H1 (cell line): ENCODE data around the gene TRIM5. TPM values are rescaled to one million over a fixed set of nuclear protein-coding genes. Genes with fewer than 3 reads are reported as not detected.

ENCODE experiments used
- CTCF ChIA-PET: fragments of 300-600 bp; sonication (Branson Sonifier 250); formaldehyde crosslinking; loops from one replicate; lab custom pipeline; 2021; ENCODE audit not compliant: partially characterized antibody; lab: Charles Lee
- POLR2A ChIA-PET: fragments of 300-600 bp; sonication (Branson Sonifier 250); formaldehyde crosslinking; loops from one replicate; lab custom pipeline; 2021; ENCODE audit warnings: inconsistent platforms; ENCODE audit not compliant: partially characterized antibody; lab: Charles Lee
- DNase-seq, 2 experiments: peaks; one replicate each; pipeline versions ENCODE4 v3.0.0 to v3.0.0-alpha.2; 2010 to 2022; ENCODE audit warnings: low spot score in 2 of 2, low read depth in 1 of 2, mixed read lengths in 1 of 2
- FAIRE-seq: peaks from 2 replicates; lab custom pipeline; 2011; peaks lifted over from hg19 to GRCh38; lab: Jason Lieb, UNC
- H2AFZ ChIP-seq: 2 replicates; pipeline ENCODE4 v1.8.1; 2012; ENCODE audit warnings: low read length, inconsistent platforms
- H2AK5ac ChIP-seq: 2 replicates; pipeline ENCODE4 v1.6.1; 2013; ENCODE audit warnings: low read depth, low read length
- H2BK120ac ChIP-seq: replicated peaks from 2 replicates; pipeline ENCODE3; 2013; ENCODE audit warnings: low read depth, low read length, inconsistent platforms
- H2BK12ac ChIP-seq: 2 replicates; pipeline ENCODE4 v1.6.1; 2013; ENCODE audit warnings: low read depth, low read length
- H2BK15ac ChIP-seq: 2 replicates; pipeline ENCODE4 v1.6.1; 2013; ENCODE audit warnings: low read length
- H2BK20ac ChIP-seq: 2 replicates; pipeline ENCODE4 v1.6.1; 2013; ENCODE audit warnings: low read length
- H2BK5ac ChIP-seq: 2 replicates; pipeline ENCODE4 v1.6.1; 2013; ENCODE audit warnings: low read depth, low read length
- H3K14ac ChIP-seq: 2 replicates; pipeline ENCODE4 v1.6.1; 2013; ENCODE audit warnings: inconsistent platforms; ENCODE audit not compliant: insufficient read length
- H3K18ac ChIP-seq: 2 replicates; pipeline ENCODE4 v1.6.1; 2013; ENCODE audit warnings: low read length; ENCODE audit errors: extremely low read depth
- H3K23ac ChIP-seq: 2 replicates; pipeline ENCODE4 v1.6.1; 2013; ENCODE audit warnings: inconsistent platforms; ENCODE audit not compliant: insufficient read length
- H3K23me2 ChIP-seq: 2 replicates; pipeline ENCODE4 v1.6.1; 2013; ENCODE audit warnings: low read depth, low read length
- H3K27ac ChIP-seq: 2 replicates; pipeline ENCODE4 v1.6.1; 2011; ENCODE audit warnings: low read depth, low read length, inconsistent platforms
- H3K27me3 ChIP-seq, 4 experiments: replicated peaks in 1 of 4; 1 replicate in 1 of 4; 2 replicates in 3 of 4; pipeline versions ENCODE4 v1.6.1 to v1.8.1; 2011 to 2013; ENCODE audit warnings: low read length in 3 of 4, mild to moderate bottlenecking in 3 of 4, inconsistent platforms in 2 of 4, mixed read lengths in 2 of 4, moderate library complexity in 1 of 4; ENCODE audit not compliant: control insufficient read depth in 3 of 4, insufficient read depth in 3 of 4; ENCODE audit errors: extremely low read depth in 1 of 4
- H3K36me3 ChIP-seq, 4 experiments: 2 replicates each; pipeline versions ENCODE4 v1.6.1 to v1.8.1; 2011 to 2013; ENCODE audit warnings: mild to moderate bottlenecking in 4 of 4, low read length in 3 of 4, moderate library complexity in 2 of 4, control low read depth in 1 of 4, inconsistent platforms in 1 of 4; ENCODE audit not compliant: insufficient read depth in 4 of 4, control insufficient read depth in 2 of 4
- H3K4ac ChIP-seq: replicated peaks from 2 replicates; pipeline ENCODE3; 2013; ENCODE audit warnings: low read length, low read depth, mixed read lengths, inconsistent platforms; ENCODE audit not compliant: insufficient read length
- H3K4me1 ChIP-seq, 4 experiments: replicated peaks in 1 of 4; 1 replicate in 1 of 4; 2 replicates in 3 of 4; pipeline versions ENCODE4 v1.6.1 to v1.8.1; 2011 to 2013; ENCODE audit warnings: low read length in 3 of 4, inconsistent platforms in 2 of 4, mixed read lengths in 1 of 4; ENCODE audit not compliant: insufficient read depth in 4 of 4, control insufficient read depth in 3 of 4
- H3K4me2 ChIP-seq, 2 experiments: 2 replicates each; pipeline versions ENCODE4 v1.6.1 to v1.8.1; 2011 to 2013; ENCODE audit warnings: low read depth in 2 of 2, low read length in 2 of 2, control low read depth in 1 of 2, inconsistent platforms in 1 of 2, mild to moderate bottlenecking in 1 of 2; ENCODE audit not compliant: insufficient read depth in 1 of 2
- H3K4me3 ChIP-seq, 4 experiments: fragments of 200-600, 300-600 bp in 1 of 4; sonication (generic), shearing (Covaris generic), sonication (Bioruptor Twin) in 1 of 4; 2 replicates each; pipeline versions ENCODE4 v1.5.1 to v1.8.1; 2011 to 2016; ENCODE audit warnings: low read length in 4 of 4, low read depth in 3 of 4, control low read depth in 2 of 4, inconsistent platforms in 2 of 4, mild to moderate bottlenecking in 2 of 4, mixed read lengths in 1 of 4, moderate library complexity in 1 of 4; ENCODE audit not compliant: insufficient read depth in 2 of 4; ENCODE audit errors: extremely low read depth in 1 of 4
- H3K56ac ChIP-seq: replicated peaks from 2 replicates; pipeline ENCODE3; 2013; ENCODE audit warnings: low read depth, mild to moderate bottlenecking, mixed read lengths, low read length, inconsistent platforms; ENCODE audit not compliant: insufficient read length
- H3K79me1 ChIP-seq: 2 replicates; pipeline ENCODE4 v1.6.1; 2013; ENCODE audit warnings: low read depth, low read length, control low read depth
- H3K79me2 ChIP-seq, 2 experiments: 2 replicates each; pipeline versions ENCODE4 v1.6.1 to v1.8.1; 2012 to 2013; ENCODE audit warnings: low read length in 2 of 2, mild to moderate bottlenecking in 2 of 2, inconsistent platforms in 1 of 2; ENCODE audit not compliant: insufficient read depth in 2 of 2, control insufficient read depth in 1 of 2
- H3K9ac ChIP-seq, 4 experiments: replicated peaks in 1 of 4; 1 replicate in 1 of 4; 2 replicates in 3 of 4; pipeline versions ENCODE4 v1.6.1 to v1.8.1; 2011 to 2013; ENCODE audit warnings: low read depth in 3 of 4, low read length in 3 of 4, control low read depth in 2 of 4, mild to moderate bottlenecking in 2 of 4, moderate library complexity in 2 of 4, inconsistent platforms in 1 of 4; ENCODE audit errors: extremely low read depth in 1 of 4
- H3K9me3 ChIP-seq, 2 experiments: 2 replicates each; pipeline versions ENCODE4 v1.6.1 to v1.8.1; 2012 to 2013; ENCODE audit warnings: mild to moderate bottlenecking in 2 of 2, moderate library complexity in 2 of 2, control low read depth in 1 of 2, inconsistent platforms in 1 of 2, low read depth in 1 of 2, low read length in 1 of 2, mixed read lengths in 1 of 2; ENCODE audit not compliant: insufficient read depth in 2 of 2
- H4K20me1 ChIP-seq, 2 experiments: replicated peaks in 1 of 2; 2 replicates each; pipeline versions ENCODE3 to v1.8.1; 2011 to 2013; ENCODE audit warnings: inconsistent platforms in 2 of 2, low read length in 2 of 2, mild to moderate bottlenecking in 1 of 2; ENCODE audit not compliant: insufficient read depth in 2 of 2, control insufficient read depth in 1 of 2
- H4K5ac ChIP-seq: 2 replicates; pipeline ENCODE4 v1.6.1; 2013; ENCODE audit warnings: low read length, low read depth, mixed read lengths, inconsistent platforms; ENCODE audit not compliant: insufficient read length
- H4K8ac ChIP-seq: 2 replicates; pipeline ENCODE4 v1.8.0; 2013; ENCODE audit warnings: mild to moderate bottlenecking, moderate library complexity, low read length, inconsistent platforms; ENCODE audit not compliant: insufficient read depth; ENCODE audit errors: extremely low read depth
- H4K91ac ChIP-seq: replicated peaks from 2 replicates; pipeline ENCODE3; 2013; ENCODE audit warnings: low read length, mixed read lengths, inconsistent platforms; ENCODE audit not compliant: insufficient read length
- BACH1 ChIP-seq: IDR thresholded peaks from 2 replicates; pipeline ENCODE4 v1.6.1; 2012; ENCODE audit warnings: low read length, improper control_type of control experiment
- WGBS, 2 experiments: shearing (Covaris generic) in 1 of 2; methylation state at CpG; one replicate each; pipeline versions ENCODE4 v1.1.6 to v1.1.7; 2013 to 2015; ENCODE audit warnings: low lambda C conversion rate in 2 of 2, mixed read lengths in 2 of 2, inconsistent platforms in 1 of 2, low coverage in 1 of 2, missing lambda C conversion rate in 1 of 2; ENCODE audit not compliant: insufficient replicate concordance in 2 of 2, insufficient coverage in 1 of 2, insufficient read length in 1 of 2; ENCODE audit errors: extremely low coverage in 1 of 2, missing lambda C conversion rate in 1 of 2; 5-methylcytosine and 5-hydroxymethylcytosine counted together
- polyA plus RNA-seq, 7 experiments: library from polyadenylated mRNA; depleted of rRNA in 3 of 7; stranded (reverse) in 5 of 7; unstranded in 2 of 7; fragments of >200 nt in 5 of 7; fragments of 200-250 nt in 2 of 7; gene quantifications; 1 replicate in 5 of 7; 2 replicates in 1 of 7; 4 replicates in 1 of 7; pipeline versions ENCODE4 v1.2.1 to v1.2.3, GENCODE V29; 2011 to 2013; ENCODE audit warnings: missing spikeins in 2 of 7, mixed read lengths in 2 of 7
- total RNA-seq: library from RNA; stranded (reverse); fragmentation: NEBNext Ultra II Directional; extraction: Animal tissue kit (Norgen Biotek cat#: 25700); gene quantifications from 2 replicates; pipeline ENCODE4 v1.2.1, GENCODE V29; 2021

Gene TRIM5
- total and polyA plus RNA-seq, 2 of the 8 experiments (the other 6 are each of a cell fraction or from before 2014, with no cell fraction given): 23.5 to 35.5 TPM

GRCh38 chr11:5639953-5640352 is 44.9 kb downstream of the TRIM5 start:
- ChIA-PET POLR2A (no interaction called here), CTCF (no interaction called here)
- H2AFZ ChIP-seq: no peak overlapping the region
- H3K23ac ChIP-seq: no peak overlapping the region
- no peak overlapping the region for H3K4me3 ChIP-seq
- H2BK12ac ChIP-seq: no peak overlapping the region
- H2BK120ac ChIP-seq: no peak overlapping the region
- H3K9ac ChIP-seq: no peak overlapping the region
- H4K8ac ChIP-seq: no peak overlapping the region
- no peaks in the 10 kb centered on the region for H3K9me3 ChIP-seq
- H2BK5ac ChIP-seq: no peak overlapping the region
- H3K4me2 ChIP-seq: no peak overlapping the region
- TF ChIP-seq BACH1: no peak
- TF ChIP-seq, all 59 proteins: peak for 0
- DNase-seq (no peak), FAIRE-seq (no peak)
- H3K56ac ChIP-seq: no peak overlapping the region
- no peak overlapping the region for H3K27ac ChIP-seq
- WGBS, 2 experiments: 96% methylated on average over 1 of the region's 1 CpG; no CpG with 5 or more reads in 1 of the 2 experiments
- H2AK5ac ChIP-seq: no peak overlapping the region
- no peak overlapping the region for H4K91ac ChIP-seq
- H3K4me1 ChIP-seq: no peaks in the 10 kb centered on the region
- no peak overlapping the region for H2BK20ac ChIP-seq
- no peaks in the 10 kb centered on the region for H3K79me1 ChIP-seq
- no peaks in the 10 kb centered on the region for H3K36me3 ChIP-seq
- no peaks in the 10 kb centered on the region for H3K79me2 ChIP-seq
- no peaks in the 10 kb centered on the region for H3K23me2 ChIP-seq
- H3K18ac ChIP-seq: no peak overlapping the region
- H3K14ac ChIP-seq: no peak overlapping the region
- H3K4ac ChIP-seq: no peak overlapping the region
- no peaks in the 10 kb centered on the region for H3K27me3 ChIP-seq
- no peaks in the 10 kb centered on the region for H4K20me1 ChIP-seq
- no peak overlapping the region for H2BK15ac ChIP-seq
- H4K5ac ChIP-seq: no peak overlapping the region
